Measurements from ENCODE around the gene CC2D1A.

DNA sequence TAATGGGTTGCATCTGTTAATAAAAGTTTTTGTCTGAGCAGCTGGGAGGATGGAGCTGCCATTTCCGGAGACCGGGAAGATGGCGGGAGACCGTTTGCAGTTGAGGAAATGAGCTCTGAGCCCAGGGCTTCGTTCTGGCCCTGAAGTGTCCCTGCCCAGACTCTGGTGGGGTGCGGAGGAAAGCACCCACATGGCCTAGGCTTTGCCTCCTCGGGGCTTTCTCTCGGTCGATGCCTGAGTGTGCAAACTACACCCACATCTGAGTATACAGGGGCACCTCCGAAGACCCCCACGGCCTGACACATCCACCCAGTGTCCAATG, 44.6 kb upstream of the CC2D1A start:
- no peak for TF ChIP-seq CTCF (IDR thresholded peaks at IDR 0.05)
- no peak for TF ChIP-seq EZH2 (IDR thresholded peaks at IDR 0.05; ENCODE audit: borderline replicate concordance, insufficient read depth, low read depth, low read length, poor library complexity, severe bottlenecking)

Data from B cell (primary cell).